HEK293T (cell line): ENCODE results near the gene LAMB1.

Source experiments
- BHLHE40 ChIP-seq: fragments of 450-650 bp; IDR thresholded peaks from 2 replicates; pipeline ENCODE4 v1.6.1; 2016; ENCODE audit warnings: mild to moderate bottlenecking, moderate library complexity, borderline replicate concordance
- FOXM1 ChIP-seq: fragments of 450-650 bp; IDR thresholded peaks from 2 replicates; pipeline ENCODE4 v1.6.1; 2017; ENCODE audit warnings: mild to moderate bottlenecking, borderline replicate concordance
- SP1 ChIP-seq: fragments of 450-650 bp; IDR thresholded peaks from 2 replicates; pipeline ENCODE4 v1.6.1; 2017
- SUZ12 ChIP-seq: fragments of 450-650 bp; IDR thresholded peaks from 2 replicates; pipeline ENCODE4 v1.6.1; 2016; ENCODE audit warnings: mild to moderate bottlenecking
- TARDBP ChIP-seq: fragments of 450-650 bp; IDR thresholded peaks from 2 replicates; pipeline ENCODE4 v1.6.1; 2016
- ZNF384 ChIP-seq: fragments of 450-650 bp; IDR thresholded peaks from 2 replicates; pipeline ENCODE4 v1.6.1; 2016
- TF ChIP-seq, protein P1 (sequence below): fragments of 450-650 bp; IDR thresholded peaks from 2 replicates; pipeline ENCODE4 v1.6.1; 2016

DNA sequence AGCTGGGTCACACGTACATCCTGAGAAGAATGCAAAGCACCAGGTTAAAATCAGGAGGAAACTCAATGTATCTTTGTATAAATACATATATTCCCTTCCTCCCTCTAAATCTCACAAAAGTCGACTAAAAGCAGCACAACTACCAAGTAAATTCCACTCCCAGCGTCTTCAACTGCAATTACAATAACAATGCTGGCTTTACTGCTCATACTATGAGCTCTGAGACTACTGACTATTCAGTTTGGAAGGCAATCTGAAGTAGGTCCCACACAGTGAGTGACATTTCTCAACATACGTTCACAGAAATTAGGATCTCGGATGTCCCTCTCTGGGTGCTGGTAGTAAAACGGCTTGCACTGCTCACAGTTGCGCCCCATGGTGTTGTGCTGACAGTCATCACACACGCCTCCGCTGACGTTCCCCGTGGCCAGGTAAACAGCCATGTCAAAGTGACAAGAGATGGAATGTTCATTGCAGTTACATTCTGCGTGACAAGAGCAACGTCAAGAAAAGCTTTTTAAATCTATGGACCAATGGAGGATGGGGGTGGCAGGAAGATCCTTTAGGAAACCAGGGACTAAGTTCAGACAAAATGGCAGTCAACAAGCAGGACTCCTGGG is 27.5 kb downstream of the LAMB1 start:
- TF ChIP-seq TARDBP, result no peak
- no peak for TF ChIP-seq FOXM1
- TF ChIP-seq SP1, result no peak
- no peak for TF ChIP-seq BHLHE40
- no peak for TF ChIP-seq SUZ12
- TF ChIP-seq, protein P1, sequence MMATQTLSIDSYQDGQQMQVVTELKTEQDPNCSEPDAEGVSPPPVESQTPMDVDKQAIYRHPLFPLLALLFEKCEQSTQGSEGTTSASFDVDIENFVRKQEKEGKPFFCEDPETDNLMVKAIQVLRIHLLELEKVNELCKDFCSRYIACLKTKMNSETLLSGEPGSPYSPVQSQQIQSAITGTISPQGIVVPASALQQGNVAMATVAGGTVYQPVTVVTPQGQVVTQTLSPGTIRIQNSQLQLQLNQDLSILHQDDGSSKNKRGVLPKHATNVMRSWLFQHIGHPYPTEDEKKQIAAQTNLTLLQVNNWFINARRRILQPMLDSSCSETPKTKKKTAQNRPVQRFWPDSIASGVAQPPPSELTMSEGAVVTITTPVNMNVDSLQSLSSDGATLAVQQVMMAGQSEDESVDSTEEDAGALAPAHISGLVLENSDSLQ, result no peak
- TF ChIP-seq ZNF384, result no peak
